HL-60/S4 treated with retinoic acid at 250 ng/mL for 4 days and 3 days (cell line): ENCODE results near the gene FAM200C.

Experiments
- in situ Hi-C: fragments of 300-500 bp; cut with MboI; formaldehyde crosslinking; loops from 2 replicates; pipeline ENCODE4 v1.7.0; 2022; ENCODE audit warnings: low sequenced_read_pairs

FAM200C gene

GRCh38 chr5:160419458-160420330 lies 19.8 kb upstream of the FAM200C start:
- in situ Hi-C loops: no loop called here

- in situ Hi-C loops: no loop called here
These were observed 19.0 kb upstream of the FAM200C start, which contains the start of gene SLU7 for GRCh38 chr5:160418561-160419457. TSS of gene SLU7 (minus strand) at chr5:160419081. CDS start at chr5:160415294, 3,787 bp downstream.

- in situ Hi-C loops: no loop called here
These were observed 1.0 kb downstream of the FAM200C start for GRCh38 chr5:160398806-160399205.

- in situ Hi-C loops: no loop called here
These were observed 2.4 kb downstream of the FAM200C start for GRCh38 chr5:160397492-160397891.

- in situ Hi-C loops: no loop called here
These were observed 4.7 kb downstream of the FAM200C start for GRCh38 chr5:160395111-160395510.

- in situ Hi-C loops: no loop called here
These were observed 8.8 kb downstream of the FAM200C start for GRCh38 chr5:160390787-160391696.

GRCh38 chr5:160387445-160387844 lies 12.4 kb downstream of the FAM200C start:
- in situ Hi-C loops: no loop called here

- in situ Hi-C loops: no loop called here
These were observed 14.4 kb downstream of the FAM200C start for GRCh38 chr5:160385496-160385895.

GRCh38 chr5:160384681-160385080 lies 15.2 kb downstream of the FAM200C start:
- in situ Hi-C loops: no loop called here

- in situ Hi-C loops: no loop called here
These were observed 17.5 kb downstream of the FAM200C start for GRCh38 chr5:160382346-160382745.

GRCh38 chr5:160380041-160380440 lies 19.8 kb downstream of the FAM200C start:
- in situ Hi-C loops: no loop called here

- in situ Hi-C loops: no loop called here
These were observed 20.3 kb downstream of the FAM200C start for GRCh38 chr5:160379511-160379910.

GRCh38 chr5:160378330-160378729 lies 21.5 kb downstream of the FAM200C start:
- in situ Hi-C loops: no loop called here

GRCh38 chr5:160377651-160378050 lies 22.2 kb downstream of the FAM200C start:
- in situ Hi-C loops: no loop called here

- in situ Hi-C loops: no loop called here
These were observed 23.4 kb downstream of the FAM200C start for GRCh38 chr5:160376416-160376815.

GRCh38 chr5:160375701-160376100 lies 24.2 kb downstream of the FAM200C start:
- in situ Hi-C loops: no loop called here

- in situ Hi-C loops: no loop called here
These were observed 24.7 kb downstream of the FAM200C start for GRCh38 chr5:160375166-160375565.

- in situ Hi-C loops: no loop called here
These were observed 28.6 kb downstream of the FAM200C start for GRCh38 chr5:160371294-160371693.

GRCh38 chr5:160370713-160371034 lies 29.2 kb downstream of the FAM200C start:
- in situ Hi-C loops: no loop called here

GRCh38 chr5:160369990-160370712 lies 29.7 kb downstream of the FAM200C start, which contains the start of gene C1QTNF2:
TSS of gene C1QTNF2 (minus strand) at chr5:160370626. CDS start at chr5:160355011, 15,615 bp downstream.
- in situ Hi-C loops: no loop called here
